Fibroblast of villous mesenchyme (primary cell): ENCODE measurements around the gene EMP3. TPM values are rescaled to one million over a fixed set of nuclear protein-coding genes. Genes with fewer than 3 reads are reported as not detected.

Experiments used
- DNase-seq: peaks from one replicate; pipeline ENCODE4 v3.0.0-alpha.2; 2010; ENCODE audit warnings: low read depth
- H3K4me3 ChIP-seq: 2 replicates; pipeline ENCODE4 v1.5.1; 2011; ENCODE audit warnings: low read depth, mild to moderate bottlenecking, low read length
- total RNA-seq: library from RNA; depleted of rRNA; stranded (reverse); fragments of >200 nt; gene quantifications from 2 replicates; pipeline ENCODE4 v1.2.3, GENCODE V29; 2012
- TF ChIP-seq, protein P1 (sequence below): IDR thresholded peaks from 2 replicates; pipeline ENCODE4 v1.5.1; 2012; ENCODE audit warnings: low read depth, mild to moderate bottlenecking, low read length; ENCODE audit not compliant: insufficient read depth

The EMP3 gene, protein sequence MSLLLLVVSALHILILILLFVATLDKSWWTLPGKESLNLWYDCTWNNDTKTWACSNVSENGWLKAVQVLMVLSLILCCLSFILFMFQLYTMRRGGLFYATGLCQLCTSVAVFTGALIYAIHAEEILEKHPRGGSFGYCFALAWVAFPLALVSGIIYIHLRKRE
- 82.8 and 92.4 TPM in 2 replicates for total RNA-seq

GRCh38 chr19:48325265-48325910 is at the start of gene EMP3:
Gene EMP3 (plus strand): TSS chr19:48325552. CDS start chr19:48326845, 1,293 bp downstream.
- H3K4me3 ChIP-seq: peak within 1 kb of the TSS; percentile 95
- TF ChIP-seq, protein P1, sequence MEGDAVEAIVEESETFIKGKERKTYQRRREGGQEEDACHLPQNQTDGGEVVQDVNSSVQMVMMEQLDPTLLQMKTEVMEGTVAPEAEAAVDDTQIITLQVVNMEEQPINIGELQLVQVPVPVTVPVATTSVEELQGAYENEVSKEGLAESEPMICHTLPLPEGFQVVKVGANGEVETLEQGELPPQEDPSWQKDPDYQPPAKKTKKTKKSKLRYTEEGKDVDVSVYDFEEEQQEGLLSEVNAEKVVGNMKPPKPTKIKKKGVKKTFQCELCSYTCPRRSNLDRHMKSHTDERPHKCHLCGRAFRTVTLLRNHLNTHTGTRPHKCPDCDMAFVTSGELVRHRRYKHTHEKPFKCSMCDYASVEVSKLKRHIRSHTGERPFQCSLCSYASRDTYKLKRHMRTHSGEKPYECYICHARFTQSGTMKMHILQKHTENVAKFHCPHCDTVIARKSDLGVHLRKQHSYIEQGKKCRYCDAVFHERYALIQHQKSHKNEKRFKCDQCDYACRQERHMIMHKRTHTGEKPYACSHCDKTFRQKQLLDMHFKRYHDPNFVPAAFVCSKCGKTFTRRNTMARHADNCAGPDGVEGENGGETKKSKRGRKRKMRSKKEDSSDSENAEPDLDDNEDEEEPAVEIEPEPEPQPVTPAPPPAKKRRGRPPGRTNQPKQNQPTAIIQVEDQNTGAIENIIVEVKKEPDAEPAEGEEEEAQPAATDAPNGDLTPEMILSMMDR: no peak
- DNase-seq: peak; percentile 95

DNA sequence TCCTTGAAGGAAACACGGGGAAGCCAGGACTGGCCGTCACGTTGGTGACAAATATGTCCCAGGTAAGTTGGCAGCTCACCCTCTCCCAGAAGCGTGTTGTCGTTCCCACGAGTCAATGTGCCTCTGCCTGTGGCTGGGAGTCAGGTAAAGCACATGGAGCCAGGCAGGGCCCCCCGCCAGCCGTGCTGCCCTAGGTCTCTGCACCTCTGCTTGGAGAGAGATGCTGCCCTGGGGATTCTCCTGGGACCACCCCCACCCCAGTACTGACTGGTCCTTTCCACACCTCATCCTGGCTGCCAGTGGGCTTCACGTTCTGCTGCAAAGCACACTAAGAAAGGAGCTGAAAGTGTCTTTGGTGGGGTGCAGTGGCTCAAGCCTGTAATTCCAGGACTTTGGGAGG is 45.6 kb upstream of the EMP3 start:
- TF ChIP-seq, protein P1: no peak
- no peak for DNase-seq
- no peak overlapping the region for H3K4me3 ChIP-seq

GRCh38 chr19:48283908-48284307 is 41.4 kb upstream of the EMP3 start:
- H3K4me3 ChIP-seq: no peak overlapping the region
- TF ChIP-seq, protein P1: no peak
- peak; percentile 72 for DNase-seq

DNA sequence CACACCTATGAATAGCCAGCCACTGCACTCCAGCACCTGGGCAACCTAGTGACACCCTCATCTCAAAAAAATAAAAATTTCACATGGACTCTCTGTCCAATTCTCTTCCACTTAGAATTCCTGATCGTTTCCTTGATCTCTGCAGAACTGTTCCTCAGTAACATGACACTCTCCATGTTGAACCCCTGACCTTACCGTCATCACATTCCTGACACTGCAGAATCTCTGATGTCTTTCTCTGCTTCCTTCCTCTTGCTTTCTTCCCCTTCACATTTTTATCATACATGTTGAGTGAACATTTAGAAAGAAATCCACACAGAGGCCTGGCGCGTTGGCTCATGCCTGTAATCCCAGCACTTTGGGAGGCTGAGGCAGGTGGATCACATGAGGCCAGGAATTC is 40.5 kb upstream of the EMP3 start:
- peak; percentile 43 for DNase-seq
- TF ChIP-seq, protein P1: no peak
- H3K4me3 ChIP-seq: no peak overlapping the region

DNA sequence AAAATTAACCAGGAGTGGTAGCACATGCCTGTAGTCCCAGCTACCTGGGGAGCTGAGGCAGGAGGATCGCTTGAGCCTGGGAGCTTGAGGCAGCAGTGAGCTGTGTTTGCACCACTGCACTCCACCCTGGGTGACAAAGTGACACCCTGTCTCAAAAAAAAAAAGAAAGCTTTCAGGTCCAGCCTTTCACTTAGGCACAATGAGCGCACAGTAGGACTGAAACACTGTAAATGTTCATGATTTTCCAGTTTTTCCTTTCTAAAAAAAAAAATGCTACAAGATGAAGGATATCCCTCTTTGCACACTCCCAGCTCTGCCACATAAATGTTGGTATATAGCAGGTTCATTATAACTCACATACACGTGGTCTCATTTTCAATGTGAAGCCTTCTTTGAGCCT is 37.6 kb upstream of the EMP3 start:
- TF ChIP-seq, protein P1: no peak
- H3K4me3 ChIP-seq: no peak overlapping the region
- DNase-seq: no peak

DNA sequence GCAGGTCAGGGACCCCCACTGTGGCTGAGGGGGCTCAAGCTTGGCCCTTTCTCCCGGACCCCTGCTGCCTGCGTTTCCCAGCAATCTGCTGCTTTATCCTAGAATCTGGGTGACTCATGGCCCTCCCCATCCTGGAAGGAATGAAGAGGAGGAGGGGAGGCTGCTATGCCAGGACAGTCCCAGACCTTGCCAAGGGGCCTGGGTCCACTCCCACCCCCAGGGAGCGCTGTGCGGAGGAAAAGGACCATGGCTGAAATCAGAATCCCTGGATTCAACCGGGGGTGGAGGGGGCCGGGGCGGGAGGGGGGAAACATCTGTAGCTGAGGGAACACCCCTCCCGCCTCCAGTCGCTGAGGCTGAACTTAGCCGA is 35.0 kb upstream of the EMP3 start:
- peak; percentile 52 for DNase-seq
- peak overlapping the region; percentile 54 for H3K4me3 ChIP-seq
- TF ChIP-seq, protein P1: peak; percentile 32
